CD4-positive, CD25-positive, alpha-beta regulatory T cell (primary cell): Measurements from ENCODE around the gene IMMP2L. TPM values are rescaled to one million over a fixed set of nuclear protein-coding genes. Genes with fewer than 3 reads are reported as not detected.

ENCODE experiments used
- ATAC-seq, 2 donors: fragments of 150-1000 bp; cut with Tn5 transposase; one replicate each; pipeline ENCODE4 v1.10.0; 2021; ENCODE audit warnings: low read depth in 2 of 2, moderate number of reproducible peaks in 2 of 2, moderate library complexity in 1 of 2
- DNase-seq, 3 donors: peaks; one replicate each; pipeline versions ENCODE4 v3.0.0 to v3.0.0-alpha.2; 2012 to 2022; ENCODE audit warnings: mixed read lengths in 1 of 3
- H3K27ac ChIP-seq: one replicate; pipeline ENCODE4 v1.7.0; 2013; ENCODE audit warnings: mild to moderate bottlenecking, low read length; ENCODE audit not compliant: insufficient read depth, poor library complexity, severe bottlenecking
- H3K27me3 ChIP-seq: one replicate; pipeline ENCODE4 v1.7.0; 2013; ENCODE audit warnings: low read length; ENCODE audit not compliant: control insufficient read depth, insufficient read depth
- H3K36me3 ChIP-seq: one replicate; pipeline ENCODE4 v1.7.0; 2013; ENCODE audit warnings: mild to moderate bottlenecking, low read length, moderate library complexity; ENCODE audit not compliant: control insufficient read depth, insufficient read depth
- H3K4me1 ChIP-seq: 2 replicates; pipeline ENCODE4 v1.7.0; 2013; ENCODE audit warnings: mild to moderate bottlenecking, low read length; ENCODE audit not compliant: insufficient read depth, control insufficient read depth, poor library complexity, severe bottlenecking
- H3K4me3 ChIP-seq: one replicate; pipeline ENCODE4 v1.7.0; 2013; ENCODE audit warnings: low read depth, mild to moderate bottlenecking, low read length, moderate library complexity
- H3K9me3 ChIP-seq, 2 experiments: 1 replicate in 1 of 2; 2 replicates in 1 of 2; pipeline ENCODE4 v1.7.0; 2013; ENCODE audit warnings: low read length in 2 of 2, mild to moderate bottlenecking in 1 of 2, moderate library complexity in 1 of 2; ENCODE audit not compliant: control insufficient read depth in 2 of 2
- H3K27ac Mint-ChIP-seq, 3 donors: one replicate each; pipeline ENCODE4 v1.8.0; 2020 to 2022; ENCODE audit warnings: mild to moderate bottlenecking in 3 of 3, mixed read lengths in 3 of 3, moderate library complexity in 2 of 3
- H3K27me3 Mint-ChIP-seq: one replicate; pipeline ENCODE4 v1.8.0; 2022; ENCODE audit warnings: mild to moderate bottlenecking, mixed read lengths
- H3K36me3 Mint-ChIP-seq: one replicate; pipeline ENCODE4 v1.8.0; 2020; ENCODE audit warnings: mixed read lengths
- H3K4me1 Mint-ChIP-seq, 4 donors: one replicate each; pipeline ENCODE4 v1.8.0; 2020 to 2022; ENCODE audit warnings: mixed read lengths in 4 of 4, mild to moderate bottlenecking in 1 of 4
- H3K4me3 Mint-ChIP-seq, 4 donors: one replicate each; pipeline ENCODE4 v1.8.0; 2020 to 2022; ENCODE audit warnings: mild to moderate bottlenecking in 4 of 4, mixed read lengths in 4 of 4, moderate library complexity in 3 of 4
- H3K9me3 Mint-ChIP-seq, 7 donors: one replicate each; pipeline ENCODE4 v1.8.0; 2020 to 2022; ENCODE audit warnings: mixed read lengths in 7 of 7, mild to moderate bottlenecking in 3 of 7, moderate library complexity in 2 of 7
- polyA plus RNA-seq, 4 donors: library from polyadenylated mRNA; unstranded; fragments of 300-500 nt; fragmentation: Illumina TruSeq; gene quantifications; one replicate each; pipeline ENCODE4 v1.2.3, GENCODE V29; 2021
- total RNA-seq: library from RNA; stranded (reverse); gene quantifications from one replicate; pipeline ENCODE4 v1.2.3, GENCODE V29; 2022

Gene IMMP2L
- total and polyA plus RNA-seq, 5 donors from 2014 or later: 8.9 to 23.8 (median 17.1) TPM

DNA sequence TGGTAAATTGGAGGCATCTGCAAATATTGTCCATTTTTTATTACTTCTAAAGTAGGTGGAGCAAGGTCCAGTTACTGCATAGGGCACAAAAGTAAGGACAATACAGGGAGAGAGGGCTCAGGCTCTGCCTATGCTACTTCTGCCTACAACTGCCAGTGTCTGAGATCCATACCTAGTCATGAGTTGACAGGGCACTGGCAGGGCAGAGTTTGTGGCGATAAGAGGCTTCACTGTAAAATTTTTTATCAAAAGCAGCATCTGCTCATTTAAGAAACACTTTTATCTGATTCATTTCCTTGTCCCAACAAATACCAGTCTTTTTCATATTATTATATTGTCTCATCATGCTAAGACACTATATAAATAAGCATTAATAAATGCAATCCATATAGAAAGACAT lies 293.4 kb downstream of the IMMP2L start:
- Histone ChIP-seq H3K36me3 (no peaks in the 10 kb centered on the region), H3K9me3 (no peaks in the 10 kb centered on the region), H3K4me3 (no peak overlapping the region), H3K27me3 (no peaks in the 10 kb centered on the region), H3K4me1 (no peaks in the 10 kb centered on the region), H3K27ac (no peak overlapping the region)
- no peak overlapping the region for H3K4me3 Mint-ChIP-seq
- ATAC-seq (no peak), DNase-seq (no peak)
- H3K27ac Mint-ChIP-seq: no peak overlapping the region
- no peaks in the 10 kb centered on the region for H3K27me3 Mint-ChIP-seq
- peaks cover 0 to 5% (median 2%) of the 10 kb centered on the region in 7 donors for H3K9me3 Mint-ChIP-seq
- H3K4me1 Mint-ChIP-seq: peaks cover 0 to 4% (median 1%) of the 10 kb centered on the region in 4 donors
- peaks cover 6% of the 10 kb centered on the region for H3K36me3 Mint-ChIP-seq

- peaks cover 0 to 2% (median 0%) of the 10 kb centered on the region in 7 donors for H3K9me3 Mint-ChIP-seq
- Histone ChIP-seq H3K4me1 (no peaks in the 10 kb centered on the region), H3K4me3 (no peak overlapping the region), H3K9me3 (no peaks in the 10 kb centered on the region), H3K27ac (no peak overlapping the region), H3K27me3 (no peaks in the 10 kb centered on the region), H3K36me3 (no peaks in the 10 kb centered on the region)
- H3K4me1 Mint-ChIP-seq: peaks cover 0 to 5% (median 2%) of the 10 kb centered on the region in 4 donors
- no peak for ATAC-seq
- H3K27me3 Mint-ChIP-seq: no peaks in the 10 kb centered on the region
- no peak overlapping the region for H3K4me3 Mint-ChIP-seq
- H3K27ac Mint-ChIP-seq: no peak overlapping the region
- no peak for DNase-seq
- H3K36me3 Mint-ChIP-seq: no peaks in the 10 kb centered on the region
Measured at GRCh38 chr7:111266613-111267012, 295.7 kb downstream of the IMMP2L start.

DNA sequence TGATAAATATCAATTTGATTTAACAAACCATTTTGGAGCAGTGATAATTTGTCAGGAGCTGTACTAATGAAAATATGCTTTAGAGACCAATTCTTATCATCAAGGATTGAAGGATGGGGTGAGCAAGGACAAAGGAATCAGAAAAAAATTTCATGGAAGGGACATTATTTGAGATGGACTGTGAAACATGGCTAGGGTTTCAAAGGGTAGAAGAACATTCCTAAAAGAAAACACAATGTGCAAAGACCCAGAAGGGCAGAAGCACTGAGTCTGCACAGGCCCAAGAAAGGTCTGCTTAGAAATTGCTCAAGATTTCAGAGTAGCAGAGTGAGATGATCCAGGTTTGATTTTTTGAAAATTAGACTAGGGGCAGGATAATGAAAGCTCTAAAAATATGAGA lies 296.9 kb downstream of the IMMP2L start:
- Histone ChIP-seq H3K4me3 (no peak overlapping the region), H3K27me3 (no peaks in the 10 kb centered on the region), H3K4me1 (no peaks in the 10 kb centered on the region), H3K27ac (no peak overlapping the region), H3K36me3 (no peaks in the 10 kb centered on the region), H3K9me3 (no peaks in the 10 kb centered on the region)
- Mint-ChIP-seq H3K9me3 (peaks cover 0 to 2% (median 0%) of the 10 kb centered on the region in 7 donors), H3K27ac (no peak overlapping the region), H3K36me3 (no peaks in the 10 kb centered on the region), H3K27me3 (no peaks in the 10 kb centered on the region), H3K4me3 (no peak overlapping the region), H3K4me1 (peaks cover 0 to 5% (median 2%) of the 10 kb centered on the region in 4 donors)
- DNase-seq (no peak), ATAC-seq (no peak)

GRCh38 chr7:111264981-111265380 lies 297.3 kb downstream of the IMMP2L start:
- ATAC-seq (no peak), DNase-seq (no peak)
- peaks cover 0 to 5% (median 2%) of the 10 kb centered on the region in 4 donors for H3K4me1 Mint-ChIP-seq
- H3K9me3 Mint-ChIP-seq: peaks cover 0 to 2% (median 0%) of the 10 kb centered on the region in 7 donors
- Histone ChIP-seq H3K9me3 (no peaks in the 10 kb centered on the region), H3K27me3 (no peaks in the 10 kb centered on the region), H3K4me1 (no peaks in the 10 kb centered on the region), H3K36me3 (no peaks in the 10 kb centered on the region), H3K4me3 (no peak overlapping the region), H3K27ac (no peak overlapping the region)
- H3K27ac Mint-ChIP-seq: no peak overlapping the region
- no peaks in the 10 kb centered on the region for H3K27me3 Mint-ChIP-seq
- no peak overlapping the region for H3K4me3 Mint-ChIP-seq
- no peaks in the 10 kb centered on the region for H3K36me3 Mint-ChIP-seq

GRCh38 chr7:111264111-111264868 lies 298.0 kb downstream of the IMMP2L start:
- no peaks in the 10 kb centered on the region for H3K4me1 ChIP-seq
- H3K27me3 Mint-ChIP-seq: no peaks in the 10 kb centered on the region
- no peaks in the 10 kb centered on the region for H3K9me3 ChIP-seq
- H3K36me3 Mint-ChIP-seq: no peaks in the 10 kb centered on the region
- DNase-seq (no peak), ATAC-seq (no peak)
- H3K27ac ChIP-seq: no peak overlapping the region
- H3K4me3 ChIP-seq: no peak overlapping the region
- H3K9me3 Mint-ChIP-seq: peaks cover 0 to 2% (median 0%) of the 10 kb centered on the region in 7 donors
- H3K4me1 Mint-ChIP-seq: peaks cover 0 to 5% (median 2%) of the 10 kb centered on the region in 4 donors
- no peak overlapping the region for H3K4me3 Mint-ChIP-seq
- no peaks in the 10 kb centered on the region for H3K36me3 ChIP-seq
- no peaks in the 10 kb centered on the region for H3K27me3 ChIP-seq
- no peak overlapping the region for H3K27ac Mint-ChIP-seq

- Histone ChIP-seq H3K27ac (no peak overlapping the region), H3K4me3 (no peak overlapping the region), H3K36me3 (no peaks in the 10 kb centered on the region), H3K4me1 (no peaks in the 10 kb centered on the region), H3K27me3 (no peaks in the 10 kb centered on the region), H3K9me3 (no peaks in the 10 kb centered on the region)
- H3K36me3 Mint-ChIP-seq: no peaks in the 10 kb centered on the region
- no peaks in the 10 kb centered on the region for H3K27me3 Mint-ChIP-seq
- H3K4me1 Mint-ChIP-seq: peaks cover 0 to 5% (median 2%) of the 10 kb centered on the region in 4 donors
- peaks cover 0 to 2% (median 0%) of the 10 kb centered on the region in 7 donors for H3K9me3 Mint-ChIP-seq
- no peak overlapping the region for H3K27ac Mint-ChIP-seq
- H3K4me3 Mint-ChIP-seq: no peak overlapping the region
- DNase-seq (no peak), ATAC-seq (no peak)
Measured at GRCh38 chr7:111262293-111263116, 299.8 kb downstream of the IMMP2L start.

- ATAC-seq (no peak), DNase-seq (no peak)
- Mint-ChIP-seq H3K36me3 (no peaks in the 10 kb centered on the region), H3K27me3 (no peaks in the 10 kb centered on the region), H3K4me1 (peaks cover 0 to 5% (median 2%) of the 10 kb centered on the region in 4 donors), H3K4me3 (no peak overlapping the region), H3K27ac (peak overlapping the region in 1 of 3 donors; percentile 34), H3K9me3 (no peaks in the 10 kb centered on the region)
- no peaks in the 10 kb centered on the region for H3K9me3 ChIP-seq
- no peaks in the 10 kb centered on the region for H3K4me1 ChIP-seq
- H3K36me3 ChIP-seq: no peaks in the 10 kb centered on the region
- H3K4me3 ChIP-seq: no peak overlapping the region
- no peaks in the 10 kb centered on the region for H3K27me3 ChIP-seq
- no peak overlapping the region for H3K27ac ChIP-seq
Measured at GRCh38 chr7:111261496-111261895, 300.8 kb downstream of the IMMP2L start.
